Activated CD4-positive, alpha-beta T cell treated with anti-CD3 and anti-CD28 coated beads, Interleukin-2, amount 50 U/mL, for 1 hour (primary cell): Measurements from ENCODE around the gene SLC25A4.
"Not testable (repeated sequence)": the region's sequence is repeated elsewhere in the genome, so short reads cannot be mapped to it uniquely, and the experiment has no call there.

Experiments
- DNase-seq: peaks from one replicate; pipeline ENCODE4 v3.0.0-alpha.2; 2020

The SLC25A4 gene

DNA sequence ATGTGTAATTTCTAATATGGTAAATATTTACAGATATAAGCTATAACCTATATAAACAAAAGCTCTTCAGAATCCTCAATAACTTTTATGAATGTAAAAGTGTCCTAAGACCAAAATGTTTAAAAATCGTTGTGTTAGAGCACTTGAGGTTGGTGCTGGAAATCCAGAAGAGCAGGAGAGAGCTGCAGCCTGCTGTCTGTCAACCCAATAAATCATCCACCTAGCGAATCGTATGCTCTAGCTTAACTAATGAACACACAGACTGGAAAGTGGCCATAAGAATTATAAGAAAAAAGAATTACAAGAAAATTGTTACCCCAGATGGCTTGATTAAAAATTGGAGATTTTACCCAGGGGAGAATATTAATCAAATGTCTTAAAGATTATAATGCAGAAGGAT is 43.7 kb downstream of the SLC25A4 start:
- DNase-seq = no peak

- DNase-seq = no peak
Observed at GRCh38 chr4:185189606-185190305, 46.7 kb downstream of the SLC25A4 start.

DNA sequence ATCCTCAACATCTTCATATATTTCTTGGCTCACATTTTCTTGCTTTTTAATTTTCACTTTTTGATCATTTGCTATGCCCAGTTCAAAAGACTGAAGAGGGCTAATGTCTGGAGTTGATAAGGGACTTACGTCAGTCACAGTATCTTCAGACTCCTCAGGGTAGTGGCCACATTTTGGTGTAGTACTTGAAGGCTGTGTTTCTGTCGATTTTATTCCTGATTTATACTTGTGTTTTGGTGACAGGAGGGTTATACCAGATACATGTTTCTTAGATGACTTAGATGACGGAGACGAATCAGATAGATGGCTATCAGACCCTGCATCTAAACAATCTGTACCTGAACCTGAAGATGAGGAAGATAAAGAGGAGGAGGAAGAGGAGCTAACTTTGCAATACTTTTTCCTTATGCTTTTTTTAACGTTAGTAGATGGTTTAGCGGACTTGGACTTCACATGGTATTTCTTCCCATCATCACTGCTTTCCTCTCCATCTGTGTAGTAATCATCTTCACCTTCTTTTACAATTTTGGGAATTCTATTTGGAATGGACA is 47.3 kb downstream of the SLC25A4 start:
- DNase-seq = no peak

- no peak for DNase-seq
Observed at GRCh38 chr4:185192059-185192458, 49.0 kb downstream of the SLC25A4 start.

- no peak for DNase-seq
Observed at GRCh38 chr4:185194924-185195888, 52.1 kb downstream of the SLC25A4 start.

DNA sequence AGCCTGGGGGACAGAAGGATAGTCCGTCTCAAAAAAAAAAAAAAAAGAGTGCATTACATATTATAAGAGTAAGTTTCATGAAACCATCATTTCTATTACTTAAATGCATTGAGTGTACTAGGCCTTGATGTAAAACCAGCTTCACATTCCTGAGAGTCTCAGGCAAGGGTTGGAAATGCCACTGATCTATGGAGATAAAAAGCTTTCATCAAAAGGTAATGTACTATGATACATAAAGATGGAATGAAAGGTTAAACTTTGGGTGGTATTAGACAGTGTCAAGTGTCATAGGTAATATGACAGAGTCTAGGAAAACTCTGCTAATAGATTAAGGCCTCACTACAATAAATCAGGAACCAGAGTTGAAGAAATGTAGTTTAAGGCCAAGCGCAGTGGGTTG is 53.4 kb downstream of the SLC25A4 start:
- DNase-seq = no peak

GRCh38 chr4:185198189-185198588 is 55.1 kb downstream of the SLC25A4 start:
- DNase-seq = not testable (repeated sequence)
